Tibial nerve (tissue), 4 donors: ENCODE results near the gene ABHD1. TPM values are rescaled to one million over a fixed set of nuclear protein-coding genes. Genes with fewer than 3 reads are reported as not detected.

Experiments used
- DNase-seq, 2 donors: peaks; one replicate each; pipeline ENCODE4 v3.0.0-alpha.2; 2019; ENCODE audit warnings: low spot score in 2 of 2
- H3K27ac ChIP-seq, 4 donors: fragments of 200-600 bp; sonication (generic) in 3 of 4; one replicate each; pipeline ENCODE4 v1.5.1; 2017 to 2019; ENCODE audit warnings: mild to moderate bottlenecking in 1 of 4
- H3K27me3 ChIP-seq, 2 donors: fragments of 200-600 bp; sonication (generic) in 1 of 2; one replicate each; pipeline versions ENCODE4 v1.5.1 to v1.6.0; 2017 to 2019
- H3K36me3 ChIP-seq, 3 donors: fragments of 200-600 bp; sonication (generic); one replicate each; pipeline ENCODE4 v1.5.1; 2018 to 2019
- H3K4me1 ChIP-seq, 4 donors: fragments of 200-600 bp; sonication (generic) in 3 of 4; one replicate each; pipeline ENCODE4 v1.5.1; 2017 to 2019
- H3K4me3 ChIP-seq, 4 donors: fragments of 200-600 bp; sonication (generic) in 3 of 4; one replicate each; pipeline ENCODE4 v1.5.1; 2017 to 2019; ENCODE audit warnings: mild to moderate bottlenecking in 1 of 4, moderate library complexity in 1 of 4
- H3K9me3 ChIP-seq, 4 donors: fragments of 200-600 bp; sonication (generic) in 3 of 4; one replicate each; pipeline ENCODE4 v1.5.1; 2017 to 2019
- CTCF ChIP-seq, 5 experiments: fragments of 200-600 bp in 3 of 5; fragments of 450-650 bp in 2 of 5; sonication (generic) in 3 of 5; IDR thresholded peaks; one replicate each; pipeline ENCODE4 v1.5.1; 2016 to 2019; ENCODE audit warnings: antibody characterized with exemption in 5 of 5, mild to moderate bottlenecking in 3 of 5, moderate library complexity in 2 of 5
- EP300 ChIP-seq, 2 donors: sonication (generic); formaldehyde crosslinking; IDR thresholded peaks; one replicate each; pipeline ENCODE4 v1.6.1; 2017; ENCODE audit warnings: antibody characterized with exemption in 2 of 2, mild to moderate bottlenecking in 1 of 2
- POLR2A ChIP-seq, 2 donors: fragments of 450-650 bp; IDR thresholded peaks; one replicate each; pipeline ENCODE4 v1.6.1; 2017; ENCODE audit warnings: antibody characterized with exemption in 2 of 2, mild to moderate bottlenecking in 2 of 2, moderate library complexity in 2 of 2
- WGBS, 2 donors: methylation state at CpG; one replicate each; pipeline ENCODE4 v1.1.5; 2018; 5-methylcytosine and 5-hydroxymethylcytosine counted together
- total RNA-seq, 4 donors: library from RNA; depleted of rRNA; stranded (reverse); fragments of >200 nt; gene quantifications; one replicate each; pipeline ENCODE4 v1.1.0, GENCODE V29; 2016

ABHD1 gene
- total RNA-seq, 4 donors from 2014 or later = 0.42 to 0.78 (median 0.44) TPM; not detected in 1

DNA sequence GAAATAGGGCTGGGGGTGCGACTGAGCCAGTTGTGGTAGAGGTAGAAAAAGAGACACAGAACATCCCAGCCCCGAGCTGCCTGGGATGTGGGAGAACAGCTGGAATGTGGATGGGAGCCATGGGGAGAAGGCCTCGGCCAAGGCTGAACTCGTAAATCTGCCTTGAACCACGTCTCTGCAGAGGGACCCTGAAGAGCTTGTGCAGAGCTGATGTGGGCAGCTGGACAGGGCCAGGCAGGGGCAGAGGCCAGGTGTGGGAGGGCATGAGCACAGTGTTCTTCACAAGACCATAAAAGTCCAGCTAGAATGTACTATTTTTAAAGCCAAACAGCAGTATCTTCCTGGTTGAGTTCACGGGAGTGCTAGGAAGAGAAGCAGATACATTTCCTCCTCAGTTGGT is 30.9 kb downstream of the ABHD1 start:
- Histone ChIP-seq H3K4me1 (no peaks in the 10 kb centered on the region), H3K4me3 (no peak overlapping the region), H3K9me3 (no peaks in the 10 kb centered on the region), H3K36me3 (no peaks in the 10 kb centered on the region), H3K27ac (no peak overlapping the region), H3K27me3 (no peaks in the 10 kb centered on the region)
- no peak for TF ChIP-seq POLR2A (IDR thresholded peaks at IDR 0.05)
- no peak for TF ChIP-seq CTCF (IDR thresholded peaks at IDR 0.05)
- no peak for TF ChIP-seq EP300 (IDR thresholded peaks at IDR 0.05)
- 66 to 72% methylated on average over 6 of the region's 6 CpGs for WGBS, 2 donors
- no peak for DNase-seq

- no peak for DNase-seq
- H3K27me3 ChIP-seq = no peaks in the 10 kb centered on the region
- no peaks in the 10 kb centered on the region for H3K9me3 ChIP-seq
- no peak overlapping the region for H3K4me3 ChIP-seq
- 69 to 78% methylated on average over 9 of the region's 9 CpGs for WGBS, 2 donors
- H3K36me3 ChIP-seq = no peaks in the 10 kb centered on the region
- H3K27ac ChIP-seq = no peak overlapping the region
- TF ChIP-seq EP300 (IDR thresholded peaks at IDR 0.05) (no peak), POLR2A (IDR thresholded peaks at IDR 0.05) (no peak), CTCF (IDR thresholded peaks at IDR 0.05) (no peak)
- H3K4me1 ChIP-seq = no peaks in the 10 kb centered on the region
Measured at GRCh38 chr2:27155069-27155520, 31.5 kb downstream of the ABHD1 start.

DNA sequence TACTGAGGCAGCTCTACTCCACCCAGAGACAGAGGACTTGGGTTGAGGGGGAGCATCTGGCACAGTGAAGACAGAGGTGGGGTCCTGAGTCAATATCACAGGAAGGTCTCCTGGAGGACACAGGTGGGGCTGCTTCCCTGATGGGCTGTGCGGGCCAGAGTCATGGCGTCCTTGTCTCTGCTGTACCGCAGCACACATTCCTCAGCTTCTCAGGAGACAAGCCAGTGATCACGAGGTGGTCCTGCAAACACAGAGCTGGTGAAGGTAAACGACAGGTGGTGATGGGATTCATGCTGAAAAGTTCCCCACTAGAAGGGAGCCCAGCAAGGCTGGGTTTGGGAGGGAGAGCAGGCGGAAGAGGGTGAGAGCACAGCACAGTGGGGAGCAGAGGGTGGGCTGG is 34.9 kb downstream of the ABHD1 start:
- no peak for DNase-seq
- no peak overlapping the region for H3K27ac ChIP-seq
- no peak overlapping the region for H3K4me3 ChIP-seq
- TF ChIP-seq POLR2A (IDR thresholded peaks at IDR 0.05) = no peak
- TF ChIP-seq CTCF (IDR thresholded peaks at IDR 0.05) = no peak
- TF ChIP-seq EP300 (IDR thresholded peaks at IDR 0.05) = no peak
- no peaks in the 10 kb centered on the region for H3K36me3 ChIP-seq
- no peaks in the 10 kb centered on the region for H3K4me1 ChIP-seq
- 76 to 83% methylated on average over 6 of the region's 6 CpGs for WGBS, 2 donors
- H3K27me3 ChIP-seq = no peaks in the 10 kb centered on the region
- no peaks in the 10 kb centered on the region for H3K9me3 ChIP-seq

DNA sequence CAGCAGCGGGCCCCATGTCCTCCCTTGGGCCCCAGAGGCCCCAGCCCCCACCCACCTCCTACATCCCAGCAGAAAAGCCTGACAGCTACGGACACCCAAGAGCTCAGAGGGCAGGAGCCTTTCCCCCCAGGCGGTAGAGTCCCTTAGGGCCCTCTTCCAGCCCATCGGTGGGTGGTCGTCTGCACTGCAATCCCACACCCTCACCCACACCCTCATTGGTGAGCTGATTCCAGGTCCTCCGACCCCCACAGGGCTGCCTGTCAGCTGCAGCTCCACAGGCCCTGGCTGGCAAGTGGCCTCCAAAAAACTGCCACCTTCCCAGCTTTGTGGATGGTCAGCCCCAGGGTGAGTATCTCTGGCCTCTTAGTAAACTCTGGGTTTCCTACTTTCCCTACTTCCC is 35.7 kb downstream of the ABHD1 start:
- DNase-seq = no peak
- Histone ChIP-seq H3K9me3 (no peaks in the 10 kb centered on the region), H3K4me1 (no peaks in the 10 kb centered on the region), H3K4me3 (no peak overlapping the region), H3K36me3 (no peaks in the 10 kb centered on the region), H3K27ac (no peak overlapping the region), H3K27me3 (no peaks in the 10 kb centered on the region)
- no peak for TF ChIP-seq CTCF (IDR thresholded peaks at IDR 0.05)
- no peak for TF ChIP-seq POLR2A (IDR thresholded peaks at IDR 0.05)
- no peak for TF ChIP-seq EP300 (IDR thresholded peaks at IDR 0.05)
- WGBS, 2 donors = 68 to 80% methylated on average over 6 of the region's 6 CpGs

GRCh38 chr2:27160191-27160590 is 36.6 kb downstream of the ABHD1 start:
- Histone ChIP-seq H3K9me3 (no peaks in the 10 kb centered on the region), H3K36me3 (no peaks in the 10 kb centered on the region), H3K4me1 (no peaks in the 10 kb centered on the region), H3K27me3 (no peaks in the 10 kb centered on the region), H3K4me3 (no peak overlapping the region), H3K27ac (no peak overlapping the region)
- DNase-seq = no peak
- WGBS, 2 donors = 74 to 80% methylated on average over 9 of the region's 9 CpGs
- TF ChIP-seq CTCF (IDR thresholded peaks at IDR 0.05) (no peak), EP300 (IDR thresholded peaks at IDR 0.05) (no peak), POLR2A (IDR thresholded peaks at IDR 0.05) (no peak)
